BJ (cell line): ENCODE measurements around the gene CD63. TPM values are rescaled to one million over a fixed set of nuclear protein-coding genes. Genes with fewer than 3 reads are reported as not detected.
A peak's percentile ranks its signal among the peaks of the same experiment; 100 is the strongest.

Experiments
- CTCF ChIA-PET: fragments of 350-600 bp; formaldehyde crosslinking; extraction: SDS; loops from one replicate; lab custom pipeline; 2021; ENCODE audit warnings: antibody characterized with exemption, inconsistent platforms; lab: Yijun Ruan, JAX
- POLR2A ChIA-PET: fragments of 300-600 bp; sonication (Branson Sonifier 250); formaldehyde crosslinking; extraction: SDS; loops from one replicate; lab custom pipeline; 2021; ENCODE audit warnings: antibody characterized with exemption; lab: Charles Lee
- DNase-seq: peaks from one replicate; pipeline ENCODE4 v3.0.0-alpha.2; 2011; ENCODE audit warnings: low read depth
- H3K27me3 ChIP-seq: 2 replicates; pipeline ENCODE4 v1.6.0; 2011; ENCODE audit warnings: low read length; ENCODE audit not compliant: control insufficient read depth, insufficient read depth
- H3K36me3 ChIP-seq: 2 replicates; pipeline ENCODE4 v1.5.1; 2011; ENCODE audit warnings: low read length; ENCODE audit not compliant: control insufficient read depth, insufficient read depth
- H3K4me3 ChIP-seq: 2 replicates; pipeline ENCODE4 v1.5.1; 2011; ENCODE audit warnings: low read depth, mild to moderate bottlenecking, control low read depth, low read length
- polyA plus RNA-seq: library from polyadenylated mRNA; depleted of rRNA; stranded (reverse); fragments of >200 nt; gene quantifications from 2 replicates; pipeline ENCODE4 v1.2.3, GENCODE V29; 2011
- TF ChIP-seq, protein P1 (sequence below): IDR thresholded peaks from 2 replicates; pipeline ENCODE4 v1.5.1; 2011; ENCODE audit warnings: low read depth, mild to moderate bottlenecking, control low read depth, inconsistent platforms, low read length, moderate library complexity; ENCODE audit not compliant: insufficient read depth

The CD63 gene
- polyA plus RNA-seq, 1 experiment = 974 TPM

DNA sequence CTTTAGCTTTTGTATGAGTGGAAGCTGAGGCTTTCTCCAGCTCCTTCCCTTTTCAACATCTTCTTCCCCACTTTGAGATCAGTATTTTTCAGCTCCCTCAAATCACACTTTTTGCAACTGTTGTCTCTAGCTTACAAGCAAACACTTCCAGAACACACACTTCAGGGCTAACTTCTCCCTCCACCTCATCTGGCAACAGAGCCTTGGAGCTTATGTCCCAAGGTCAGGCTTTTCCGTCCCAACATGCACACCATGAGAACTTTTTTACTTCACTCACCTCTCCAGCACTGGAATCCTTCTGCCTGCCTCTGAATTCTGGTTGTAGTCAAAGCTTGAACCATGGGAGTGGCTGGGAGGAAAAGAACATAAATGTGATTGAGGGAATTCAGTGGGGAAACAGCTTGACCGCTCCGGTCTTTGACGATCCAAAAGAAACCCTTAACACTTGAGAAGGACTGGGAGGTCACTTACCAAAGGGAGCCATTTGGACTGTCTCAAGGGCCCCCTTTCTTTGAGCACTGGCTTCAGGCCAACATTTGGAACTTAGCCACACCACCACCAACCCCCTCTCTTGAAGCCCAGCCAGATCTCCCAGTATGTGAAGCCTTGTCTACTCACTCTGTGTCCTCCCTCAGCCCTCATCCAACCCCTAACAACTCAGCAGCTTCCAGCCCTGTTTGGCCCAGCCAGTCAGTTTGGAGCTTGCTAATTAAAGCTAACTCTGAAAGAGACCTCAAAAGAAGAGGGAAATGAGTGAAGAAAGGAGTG is 16.8 kb downstream of the CD63 start:
- DNase-seq = no peak
- CTCF ChIA-PET = interaction anchor here (1.7 to 2.1 kb wide), 3 partner anchors 9 to 55 kb away, joined by 5 to 8 read pairs (median 7); partner anchors contain the start of gene RDH5
- TF ChIP-seq, protein P1, sequence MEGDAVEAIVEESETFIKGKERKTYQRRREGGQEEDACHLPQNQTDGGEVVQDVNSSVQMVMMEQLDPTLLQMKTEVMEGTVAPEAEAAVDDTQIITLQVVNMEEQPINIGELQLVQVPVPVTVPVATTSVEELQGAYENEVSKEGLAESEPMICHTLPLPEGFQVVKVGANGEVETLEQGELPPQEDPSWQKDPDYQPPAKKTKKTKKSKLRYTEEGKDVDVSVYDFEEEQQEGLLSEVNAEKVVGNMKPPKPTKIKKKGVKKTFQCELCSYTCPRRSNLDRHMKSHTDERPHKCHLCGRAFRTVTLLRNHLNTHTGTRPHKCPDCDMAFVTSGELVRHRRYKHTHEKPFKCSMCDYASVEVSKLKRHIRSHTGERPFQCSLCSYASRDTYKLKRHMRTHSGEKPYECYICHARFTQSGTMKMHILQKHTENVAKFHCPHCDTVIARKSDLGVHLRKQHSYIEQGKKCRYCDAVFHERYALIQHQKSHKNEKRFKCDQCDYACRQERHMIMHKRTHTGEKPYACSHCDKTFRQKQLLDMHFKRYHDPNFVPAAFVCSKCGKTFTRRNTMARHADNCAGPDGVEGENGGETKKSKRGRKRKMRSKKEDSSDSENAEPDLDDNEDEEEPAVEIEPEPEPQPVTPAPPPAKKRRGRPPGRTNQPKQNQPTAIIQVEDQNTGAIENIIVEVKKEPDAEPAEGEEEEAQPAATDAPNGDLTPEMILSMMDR = no peak
- H3K27me3 ChIP-seq = 0 out of 2 replicates have a peak, but pooled peaks cover 2% of the 10 kb centered on the region
- POLR2A ChIA-PET = no interaction called here
- no peaks in the 10 kb centered on the region for H3K36me3 ChIP-seq
- no peak overlapping the region for H3K4me3 ChIP-seq

GRCh38 chr12:55708695-55709233 is 20.0 kb downstream of the CD63 start:
- DNase-seq = no peak
- H3K4me3 ChIP-seq = no peak overlapping the region

GRCh38 chr12:55707841-55708694 is 20.7 kb downstream of the CD63 start, which contains the start of gene ITGA7:
Gene ITGA7 (minus strand): TSS chr12:55707904. CDS start chr12:55707682, 222 bp downstream.
- POLR2A ChIA-PET = interaction anchor here (0.6 kb wide), 1 partner anchor 15 kb away, joined by 3 read pairs; no protein-coding TSS in a partner anchor
- CTCF ChIA-PET = interaction anchor here (1.6 to 2.2 kb wide), 2 partner anchors 13 to 51 kb away, joined by 3 to 6 read pairs; no protein-coding TSS in a partner anchor

More at GRCh38 chr12:55708695-55709233, 20.0 kb downstream of the CD63 start:
- POLR2A ChIA-PET = no interaction called here
- CTCF ChIA-PET = no interaction called here
- 0 out of 2 replicates have a peak, but pooled peaks cover 2% of the 10 kb centered on the region for H3K27me3 ChIP-seq
- H3K36me3 ChIP-seq = no peaks in the 10 kb centered on the region
- TF ChIP-seq, protein P1 = no peak

DNA sequence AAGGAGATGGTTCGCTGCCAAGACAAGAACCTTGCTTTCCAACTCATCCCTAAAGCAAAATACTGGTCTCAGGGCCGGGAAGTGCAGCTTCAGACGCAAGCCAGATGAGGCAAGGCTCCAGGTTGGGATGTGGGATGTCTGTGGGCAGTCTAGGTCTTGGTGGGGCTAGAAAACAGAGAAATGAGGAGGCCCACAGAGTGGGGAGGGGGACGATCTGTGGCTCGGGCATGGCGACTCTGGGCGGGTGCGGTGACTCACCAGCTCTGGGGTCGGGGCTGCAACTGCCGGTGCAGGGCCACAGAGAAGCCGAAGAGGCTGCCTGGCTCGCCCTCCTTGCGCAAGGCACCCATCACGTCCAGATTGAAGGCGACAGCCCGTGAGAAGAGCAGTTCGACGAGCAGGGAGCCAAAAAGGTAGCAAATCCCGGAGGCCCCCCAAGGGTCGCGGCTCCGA is 21.6 kb downstream of the CD63 start:
- DNase-seq = no peak
- TF ChIP-seq, protein P1 = no peak
- ChIA-PET POLR2A (interaction anchor here (0.6 kb wide), 1 partner anchor 16 kb away, joined by 3 read pairs; no protein-coding TSS in a partner anchor), CTCF (interaction anchor here (1.6 to 2.2 kb wide), 4 partner anchors 11 to 50 kb away, joined by 3 to 13 read pairs (median 4); no protein-coding TSS in a partner anchor)
- Histone ChIP-seq H3K27me3 (0 out of 2 replicates have a peak, but pooled peaks cover 2% of the 10 kb centered on the region), H3K36me3 (no peaks in the 10 kb centered on the region), H3K4me3 (peak overlapping the region; percentile 62)

More at GRCh38 chr12:55707841-55708694, 20.7 kb downstream of the CD63 start, which contains the start of gene ITGA7:
- no peak for DNase-seq
- H3K36me3 ChIP-seq = no peaks in the 10 kb centered on the region
- H3K27me3 ChIP-seq = 0 out of 2 replicates have a peak, but pooled peaks cover 2% of the 10 kb centered on the region
- H3K4me3 ChIP-seq = peak within 1 kb of the TSS; percentile 62
- TF ChIP-seq, protein P1 = no peak
